Measurements from ENCODE around the gene PCED1A. TPM values are rescaled to one million over a fixed set of nuclear protein-coding genes. Genes with fewer than 3 reads are reported as not detected.
"Not testable (repeated sequence)": the region's sequence is repeated elsewhere in the genome, so short reads cannot be mapped to it uniquely, and the experiment has no call there.

Gene PCED1A
- total RNA-seq, 1 experiment from 2014 or later: 16.2 TPM

DNA sequence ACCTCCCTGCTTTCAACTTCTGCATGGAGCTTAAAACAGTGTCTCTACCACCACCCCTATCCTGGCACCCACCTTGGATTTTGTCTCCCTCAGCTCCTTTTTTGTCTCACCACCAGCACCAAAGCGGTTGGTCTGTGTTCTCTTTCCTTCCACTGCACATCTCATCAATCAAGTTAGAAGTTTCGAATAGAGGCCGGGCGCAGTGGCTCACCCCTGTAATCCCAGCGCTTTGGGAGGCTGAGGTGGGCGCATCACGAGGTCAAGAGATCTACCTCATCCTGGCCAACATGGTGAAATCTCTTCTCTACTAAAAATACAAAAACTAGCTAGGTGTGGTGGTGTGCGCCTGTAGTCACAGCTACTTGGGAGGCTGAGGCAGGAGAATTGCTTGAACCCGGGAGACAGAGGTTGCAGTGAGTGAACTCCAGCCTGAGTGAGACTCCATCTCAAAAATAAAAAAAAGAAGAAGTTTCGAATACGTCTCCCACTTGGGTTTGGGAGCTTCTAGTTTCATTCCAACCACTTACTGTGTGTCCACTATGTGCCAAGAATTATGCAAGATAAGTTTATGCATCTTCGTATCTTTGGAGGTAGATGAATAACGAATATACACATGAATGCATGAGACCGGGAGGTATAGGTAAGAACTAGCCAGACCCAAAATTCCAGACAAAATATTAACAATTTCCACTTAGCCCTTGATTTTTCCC is 5.9 kb downstream of the PCED1A start:
- no peak for DNase-seq (ENCODE audit: extremely low read depth, low read depth)

DNA sequence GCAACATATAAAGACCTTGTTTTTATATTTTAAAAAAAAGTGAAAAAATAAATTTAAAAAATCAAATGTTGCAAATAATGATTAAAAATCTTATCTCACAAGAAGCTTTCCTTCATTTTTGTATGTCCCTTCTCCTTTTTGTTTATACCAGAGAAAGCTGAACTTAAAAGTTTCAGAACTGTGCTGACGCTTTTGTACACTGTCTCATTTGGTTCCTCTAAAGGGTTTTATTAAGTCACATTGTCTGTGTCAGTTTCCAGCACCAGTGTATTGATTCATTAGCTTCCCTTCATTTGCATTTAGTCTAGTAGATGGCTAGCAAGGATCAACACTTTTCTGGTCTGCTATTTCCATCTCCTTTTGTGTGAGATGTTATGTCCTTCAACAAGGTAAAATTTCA is 6.7 kb downstream of the PCED1A start:
- DNase-seq (ENCODE audit: extremely low read depth, low read depth): no peak

DNA sequence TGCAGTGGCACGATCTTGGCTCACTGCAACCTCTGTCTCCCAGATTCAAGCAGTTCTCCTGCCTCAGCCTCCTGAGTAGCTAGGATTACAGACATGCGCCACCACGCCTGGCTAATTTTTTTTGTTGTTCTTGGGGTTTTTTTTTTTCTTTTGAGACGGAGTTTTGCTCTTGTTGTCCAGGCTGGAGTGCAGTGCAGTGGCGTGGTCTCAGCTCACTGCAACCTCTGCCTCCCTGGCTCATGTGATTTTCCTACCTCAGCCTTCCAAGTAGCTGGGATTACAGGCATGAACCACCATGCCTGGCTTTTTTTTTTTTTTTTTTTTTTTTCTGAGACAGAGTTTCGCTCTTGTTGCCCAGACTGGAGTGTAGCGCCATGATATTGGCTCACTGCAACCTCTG is 9.2 kb downstream of the PCED1A start:
- DNase-seq (ENCODE audit: extremely low read depth, low read depth): not testable (repeated sequence)

DNA sequence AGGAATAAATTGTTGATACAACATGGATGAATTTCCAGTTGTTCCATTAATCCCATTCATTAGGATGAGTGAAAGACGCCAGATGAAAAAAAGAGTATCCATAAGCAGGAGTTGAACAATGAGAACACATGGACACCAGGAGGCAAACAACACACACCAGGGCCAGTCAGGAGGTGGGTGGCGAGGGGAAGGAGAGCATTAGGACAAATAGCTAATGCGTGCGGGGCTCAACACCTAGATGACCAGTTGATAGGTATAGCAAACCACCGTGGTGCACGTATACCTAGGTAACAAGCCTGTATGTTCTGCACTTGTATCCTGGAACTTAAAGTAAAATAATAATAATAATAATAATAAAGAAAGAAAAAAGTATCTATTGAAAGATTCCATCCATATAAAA is 11.1 kb downstream of the PCED1A start:
- DNase-seq (ENCODE audit: extremely low read depth, low read depth): no peak

DNA sequence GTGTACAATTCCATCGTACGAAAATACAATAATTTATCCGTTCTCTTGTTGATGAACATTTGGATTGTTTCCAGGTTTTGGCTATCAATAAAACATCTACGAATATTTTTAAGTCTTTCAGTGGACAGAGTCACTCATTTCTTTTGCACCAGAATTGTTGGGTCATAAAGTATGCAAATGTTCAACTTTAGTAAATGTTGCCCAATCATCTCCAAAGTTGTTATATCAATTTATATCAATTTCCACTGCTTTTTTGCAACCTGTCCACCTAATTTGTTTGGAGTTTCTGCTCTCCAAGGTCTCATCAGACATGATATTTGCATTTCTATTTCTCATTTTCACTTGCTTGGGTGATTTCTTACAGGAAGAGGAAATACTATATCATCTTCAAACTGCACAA is 13.8 kb downstream of the PCED1A start:
- DNase-seq (ENCODE audit: extremely low read depth, low read depth): no peak

DNA sequence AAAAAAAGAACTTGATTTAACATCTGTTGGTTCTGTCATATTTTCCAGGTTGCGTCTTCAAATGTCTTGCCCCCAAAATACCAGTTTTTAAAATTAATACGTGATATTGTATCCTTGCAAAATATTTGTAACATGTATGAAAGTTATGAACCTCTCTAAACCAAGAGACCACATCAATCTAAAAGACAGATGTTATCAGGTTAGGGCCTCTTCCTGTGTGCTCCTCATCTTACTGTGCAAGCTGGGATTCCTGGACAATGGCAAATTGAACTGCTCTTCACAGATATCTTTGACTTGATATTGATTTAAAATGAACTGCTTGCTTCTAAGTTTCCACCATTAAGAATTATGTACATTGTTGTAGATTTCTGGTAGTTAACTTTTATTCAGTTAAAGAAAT is 14.7 kb downstream of the PCED1A start:
- DNase-seq (ENCODE audit: extremely low read depth, low read depth): no peak

DNA sequence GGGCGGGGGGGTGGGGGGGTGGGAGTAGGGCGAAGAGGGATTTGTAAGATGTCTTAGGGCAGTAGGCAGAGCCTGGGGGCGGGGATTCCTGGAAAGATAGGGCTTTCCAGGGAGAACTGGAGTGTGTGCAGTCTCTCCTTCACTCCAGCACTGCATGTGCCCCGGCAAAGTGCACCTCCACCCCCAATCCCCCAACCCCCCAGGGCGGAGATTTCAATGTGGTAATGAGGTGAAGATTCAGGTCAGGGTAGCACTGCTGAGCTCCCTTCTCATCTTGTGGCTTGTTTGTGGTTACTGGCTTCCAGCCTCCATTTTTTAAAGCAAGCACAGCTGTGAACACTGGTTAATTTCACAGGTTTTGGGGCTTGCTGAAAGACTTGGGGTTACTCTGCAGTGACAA is 18.4 kb downstream of the PCED1A start:
- no peak for DNase-seq (ENCODE audit: extremely low read depth, low read depth)

DNA sequence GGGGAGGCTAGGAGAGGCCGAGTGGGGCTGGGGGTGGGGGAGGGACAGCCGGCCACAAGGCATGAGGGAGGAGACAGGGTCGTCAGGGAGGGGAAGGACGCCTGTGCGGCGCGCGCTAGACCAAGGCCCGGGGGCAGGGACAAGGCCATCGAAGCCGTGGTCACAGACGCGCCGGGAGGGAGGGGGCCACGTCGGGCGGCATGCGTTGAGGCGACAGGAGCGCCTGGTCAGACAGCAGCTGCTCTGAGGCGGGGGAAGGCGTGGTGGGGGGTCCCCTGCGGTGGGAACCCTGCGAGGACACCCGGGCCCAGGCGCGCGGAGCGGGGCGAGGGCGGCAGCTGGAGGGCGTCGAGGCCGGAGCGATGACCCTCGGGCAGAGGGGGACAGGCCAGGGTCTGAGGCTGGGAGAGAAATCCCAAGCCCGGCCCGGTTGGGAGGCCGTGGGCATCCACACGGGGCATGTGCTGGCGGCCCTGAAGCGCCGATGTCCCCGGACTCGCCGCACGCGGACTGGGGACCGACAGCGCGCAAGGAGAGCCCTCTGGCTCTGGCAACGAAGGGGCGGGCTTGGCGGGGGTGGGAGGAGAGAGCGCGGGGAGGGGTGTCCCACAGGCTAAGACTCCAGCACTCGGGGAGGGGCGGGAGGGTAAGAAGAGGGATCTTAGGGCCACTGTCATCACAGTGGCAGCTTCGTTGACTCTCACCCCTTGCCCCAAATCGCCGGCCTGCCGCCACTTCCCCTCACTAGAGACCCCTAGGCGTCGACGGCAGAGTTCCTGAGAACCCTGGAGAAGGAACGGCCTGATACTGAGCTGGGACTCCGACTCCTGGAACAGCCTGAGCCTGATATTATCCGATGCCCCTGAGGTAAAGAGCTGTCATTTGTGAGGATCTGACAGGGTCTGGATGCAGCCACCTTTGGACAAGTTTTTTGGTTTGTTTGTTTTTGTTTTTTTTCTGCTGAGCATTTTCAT is 19.3 kb downstream of the PCED1A start:
- DNase-seq (ENCODE audit: extremely low read depth, low read depth): no peak

DNA sequence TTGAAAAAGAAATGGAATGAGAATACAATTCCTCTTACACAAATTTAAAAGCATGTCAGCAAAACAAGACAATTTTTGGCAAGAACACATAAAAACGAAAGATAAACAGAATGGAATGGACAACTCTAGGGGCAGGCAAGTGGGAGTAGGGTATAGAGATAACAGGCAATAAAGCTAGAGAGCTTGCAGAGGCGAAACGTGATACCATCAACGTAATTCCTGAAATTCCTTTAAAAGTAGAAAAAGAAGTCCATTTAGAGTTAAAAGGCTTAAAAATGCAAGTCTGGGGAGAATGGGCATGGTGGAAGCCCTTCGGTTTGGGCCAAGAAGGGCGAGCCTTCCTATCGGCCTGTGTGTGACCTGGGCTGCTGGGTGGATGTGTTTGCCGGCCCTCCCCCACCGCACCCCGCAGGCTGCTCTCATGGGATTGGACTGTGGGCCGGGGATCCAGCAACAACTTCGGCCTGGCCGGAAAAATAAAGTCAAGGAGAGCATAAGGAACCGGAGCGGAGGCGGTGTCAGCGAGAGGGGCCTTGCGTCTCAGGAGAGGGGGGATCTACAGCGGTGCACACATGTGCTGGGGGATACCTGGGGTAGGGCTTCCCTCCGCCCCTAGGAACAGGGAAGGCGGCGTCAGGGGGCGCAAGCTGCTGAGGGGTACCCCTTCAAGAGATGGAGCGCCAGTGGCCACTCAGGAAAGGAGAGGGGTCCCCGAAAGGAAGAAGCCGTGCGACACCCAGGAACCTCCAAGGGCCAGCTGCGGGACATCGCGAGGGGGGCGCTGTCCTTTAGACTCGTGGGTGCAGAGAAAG is 20.2 kb downstream of the PCED1A start:
- DNase-seq (ENCODE audit: extremely low read depth, low read depth): no peak

DNA sequence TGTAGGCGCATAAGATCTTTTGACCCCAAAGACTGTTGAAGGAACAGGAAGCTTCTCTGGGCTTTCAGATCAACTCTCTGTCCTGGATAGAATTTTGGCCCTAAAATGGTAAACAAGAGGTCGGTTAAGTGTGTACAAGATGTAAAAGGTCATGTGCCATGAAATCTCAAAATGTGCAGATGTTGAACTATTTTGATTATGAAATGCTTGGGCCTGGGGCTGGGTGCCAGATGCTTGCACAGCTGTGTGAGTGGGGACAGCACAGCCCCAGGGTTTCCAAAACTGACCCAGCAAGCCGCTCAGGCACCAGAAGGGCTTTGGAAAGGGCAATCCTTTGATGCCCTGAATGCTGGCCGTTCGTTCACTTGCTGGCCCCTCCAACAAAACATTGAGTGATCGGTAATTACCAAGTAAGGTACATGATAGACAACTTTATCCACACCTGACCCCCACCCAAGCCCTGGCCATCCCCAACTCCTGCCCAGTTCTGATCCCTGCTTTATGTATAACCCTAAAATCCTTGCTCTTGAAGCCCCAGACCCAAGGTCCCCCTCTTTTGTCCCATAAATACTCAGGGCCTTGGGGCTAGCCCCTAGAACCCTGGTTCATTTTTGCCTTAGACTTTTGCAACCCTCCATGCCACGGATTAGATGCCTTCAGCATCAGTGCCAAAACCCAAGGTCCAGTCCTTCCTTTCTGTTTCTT is 22.4 kb downstream of the PCED1A start:
- no peak for DNase-seq (ENCODE audit: extremely low read depth, low read depth)

DNA sequence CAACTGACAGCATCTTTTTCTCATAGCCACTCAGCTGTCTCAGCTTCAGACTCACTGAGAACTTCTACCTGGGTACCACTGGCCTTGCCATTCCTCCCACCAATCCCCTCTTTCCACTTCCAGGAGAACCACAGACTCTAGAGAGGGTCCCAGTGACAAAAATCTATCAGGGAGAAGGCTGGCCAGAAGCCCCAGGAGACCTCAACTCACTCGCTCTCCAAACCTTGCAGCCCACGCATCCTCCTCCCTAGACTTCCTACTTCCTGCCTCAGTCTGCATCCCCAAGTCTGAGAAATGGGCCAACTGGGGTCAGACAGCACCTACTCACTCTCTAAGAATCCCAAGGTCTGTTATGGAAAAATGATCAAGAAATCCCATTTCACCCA is 23.1 kb downstream of the PCED1A start:
- DNase-seq (ENCODE audit: extremely low read depth, low read depth): no peak

DNA sequence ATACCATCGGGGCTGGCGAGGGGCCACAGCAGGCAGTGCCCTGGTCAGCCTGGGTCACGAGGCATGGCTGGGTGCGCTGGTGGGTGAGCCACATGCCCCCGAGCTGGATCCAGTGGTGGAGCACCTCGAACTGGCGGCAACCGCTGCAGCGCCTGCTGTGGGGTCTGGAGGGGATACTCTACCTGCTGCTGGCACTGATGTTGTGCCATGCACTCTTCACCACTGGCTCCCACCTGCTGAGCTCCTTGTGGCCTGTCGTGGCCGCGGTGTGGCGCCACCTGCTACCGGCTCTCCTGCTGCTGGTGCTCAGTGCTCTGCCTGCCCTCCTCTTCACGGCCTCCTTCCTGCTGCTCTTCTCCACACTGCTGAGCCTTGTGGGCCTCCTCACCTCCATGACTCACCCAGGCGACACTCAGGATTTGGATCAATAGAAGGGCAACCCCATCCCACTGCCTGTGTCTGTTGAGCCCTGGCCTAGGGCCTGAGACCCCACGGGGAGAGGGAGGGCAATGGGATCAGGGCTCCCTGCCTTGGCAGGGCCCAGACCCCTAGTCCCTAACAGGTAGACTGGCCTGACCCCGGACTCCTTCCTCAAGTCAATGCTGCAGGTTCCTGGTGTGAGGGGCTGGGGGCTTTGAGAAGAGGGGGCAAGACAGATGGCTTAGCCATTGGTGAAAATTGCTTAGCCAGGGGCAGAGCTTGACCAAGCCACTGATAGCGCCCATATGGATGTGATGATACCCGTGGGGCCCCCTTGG is 23.7 kb downstream of the PCED1A start:
- DNase-seq (ENCODE audit: extremely low read depth, low read depth): no peak

DNA sequence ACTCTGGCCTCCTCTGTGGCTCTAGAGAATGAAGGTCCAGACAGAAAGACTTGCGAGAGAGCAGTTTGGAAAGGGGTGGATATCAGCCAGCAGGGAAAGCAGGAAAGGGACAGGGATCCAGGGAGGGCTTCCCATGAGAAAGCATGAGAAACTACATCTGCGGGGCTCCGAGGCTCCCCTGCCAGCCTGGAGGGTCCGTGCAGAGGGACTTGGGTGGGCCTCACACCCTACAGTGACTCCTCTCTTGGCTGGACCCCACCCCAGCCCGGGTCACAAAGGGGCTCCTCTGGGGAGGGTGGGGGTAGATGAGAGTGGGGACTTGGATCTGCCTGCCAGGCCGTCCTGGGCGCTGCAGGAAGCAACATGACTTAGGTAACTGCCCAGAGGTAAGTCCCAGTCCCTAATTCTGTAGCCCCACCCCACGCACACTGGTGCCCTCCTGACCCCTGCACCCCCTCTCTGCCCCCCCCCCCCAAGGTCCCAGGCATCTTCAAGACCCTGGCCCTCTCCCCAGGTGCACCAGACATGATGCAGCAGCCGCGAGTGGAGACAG is 24.3 kb downstream of the PCED1A start, which contains the start of gene TMEM239:
TMEM239 (plus strand) TSS at position 335 of the 553 bp plus-strand sequence; CDS start at position 526, 191 bp downstream.
- no peak for DNase-seq (ENCODE audit: extremely low read depth, low read depth)

DNA sequence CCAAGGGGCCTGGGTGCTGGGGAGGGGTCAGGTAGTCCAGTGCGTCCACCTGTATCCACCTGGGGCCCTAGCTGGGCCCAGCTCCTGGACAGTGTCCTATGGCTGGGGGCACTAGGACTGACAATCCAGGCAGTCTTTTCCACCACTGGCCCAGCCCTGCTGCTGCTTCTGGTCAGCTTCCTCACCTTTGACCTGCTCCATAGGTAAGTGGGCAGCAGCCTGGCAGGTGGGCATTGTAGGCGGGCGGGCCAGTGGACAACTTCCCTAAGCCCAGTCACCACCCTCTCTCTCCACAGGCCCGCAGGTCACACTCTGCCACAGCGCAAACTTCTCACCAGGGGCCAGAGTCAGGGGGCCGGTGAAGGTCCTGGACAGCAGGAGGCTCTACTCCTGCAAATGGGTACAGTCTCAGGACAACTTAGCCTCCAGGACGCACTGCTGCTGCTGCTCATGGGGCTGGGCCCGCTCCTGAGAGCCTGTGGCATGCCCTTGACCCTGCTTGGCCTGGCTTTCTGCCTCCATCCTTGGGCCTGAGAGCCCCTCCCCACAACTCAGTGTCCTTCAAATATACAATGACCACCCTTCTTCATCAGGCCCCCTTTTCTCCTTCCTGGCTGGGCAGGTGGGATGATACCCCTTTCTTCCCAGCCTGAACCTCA is 25.1 kb downstream of the PCED1A start:
- no peak for DNase-seq (ENCODE audit: extremely low read depth, low read depth)

DNA sequence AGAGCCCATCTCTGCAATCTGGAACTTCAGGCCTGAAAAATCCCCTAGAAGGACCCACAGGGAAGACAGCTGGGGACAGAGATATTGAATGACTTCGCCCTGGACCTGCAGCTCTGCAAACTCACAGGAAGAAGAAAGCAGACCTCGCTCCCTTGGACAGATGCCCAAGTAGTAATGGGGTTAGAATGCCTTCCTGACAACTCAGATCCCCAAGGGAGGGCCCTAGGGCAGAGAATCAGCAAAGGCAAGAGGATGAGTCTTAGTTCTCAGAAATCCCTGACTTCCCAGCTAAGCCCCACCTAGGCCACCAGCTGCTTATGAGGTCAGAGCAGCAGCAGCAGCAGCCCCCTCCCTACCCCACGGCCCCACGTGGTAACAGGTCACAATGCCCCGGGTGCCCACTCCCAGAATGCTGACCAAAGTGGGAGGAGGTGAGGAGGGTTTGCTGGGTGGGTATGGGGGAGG is 25.8 kb downstream of the PCED1A start, which contains the start of gene C20orf141:
C20orf141 (plus strand) TSS at position 401 of the 465 bp plus-strand sequence. CDS start 198 bp downstream, outside the sequence.
- DNase-seq (ENCODE audit: extremely low read depth, low read depth): peak; percentile 76

DNA sequence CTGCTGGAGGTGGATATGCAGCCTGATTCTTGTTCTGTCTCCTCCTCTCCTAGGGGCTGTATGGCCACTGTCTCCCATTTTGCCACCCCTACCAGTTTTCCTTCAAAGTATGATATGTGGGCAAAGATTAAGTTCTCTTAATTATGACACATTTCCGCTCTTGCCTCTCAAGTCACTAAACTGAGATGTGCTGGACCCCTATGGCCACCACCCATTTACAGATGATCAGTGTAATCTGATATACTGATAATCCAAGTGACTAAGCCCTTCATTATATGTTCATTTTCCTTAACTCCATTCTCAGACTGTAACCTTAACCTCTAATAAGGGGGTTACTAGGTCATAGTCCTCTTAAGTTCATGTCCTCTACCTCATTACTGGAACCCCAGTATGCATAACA is 26.4 kb downstream of the PCED1A start:
- DNase-seq (ENCODE audit: extremely low read depth, low read depth): no peak

DNA sequence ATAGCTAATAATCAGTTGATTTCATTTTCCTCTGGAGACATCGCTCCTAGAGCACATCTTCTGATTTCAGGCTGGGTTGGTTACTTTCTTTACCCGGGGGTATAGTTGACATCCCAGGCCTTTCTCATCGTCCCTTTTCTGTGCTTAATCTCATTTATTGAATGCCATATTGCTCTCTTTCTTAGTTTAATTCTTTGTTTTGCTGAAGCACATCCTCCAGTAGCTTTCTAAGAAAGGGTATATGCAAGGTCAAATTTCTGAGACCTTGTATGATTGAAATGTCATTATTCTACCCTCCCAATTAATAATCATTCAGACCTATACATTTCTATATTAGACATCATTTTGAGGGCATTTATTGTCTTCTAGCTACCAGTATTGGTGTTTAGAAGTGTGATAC is 28.3 kb downstream of the PCED1A start:
- no peak for DNase-seq (ENCODE audit: extremely low read depth, low read depth)

DNA sequence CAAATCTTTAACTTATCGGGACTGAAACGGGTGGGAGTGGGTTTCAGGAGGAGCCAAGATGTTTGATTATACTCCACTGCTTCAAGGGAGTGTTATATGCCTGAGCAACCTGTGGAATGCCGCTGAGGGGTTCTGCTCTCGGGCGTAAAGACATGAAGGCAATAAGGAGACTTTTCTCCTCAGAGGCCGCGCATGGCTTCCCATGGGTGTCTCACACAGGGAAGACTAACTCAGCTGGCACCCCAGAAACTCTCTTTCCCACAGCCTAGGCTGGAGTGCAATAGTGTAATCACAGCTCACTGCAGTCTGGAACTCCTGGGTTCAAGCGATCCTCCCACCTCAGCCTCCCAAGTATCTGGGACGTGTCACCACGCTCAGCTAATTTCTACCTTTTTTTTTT is 30.8 kb downstream of the PCED1A start:
- no peak for DNase-seq (ENCODE audit: extremely low read depth, low read depth)
